H1 (cell line): Measurements from ENCODE around the gene SYNE4. TPM values are rescaled to one million over a fixed set of nuclear protein-coding genes. Genes with fewer than 3 reads are reported as not detected.

ENCODE experiments used
- GTF2F1 ChIP-seq: IDR thresholded peaks from 2 replicates; pipeline ENCODE4 v1.6.1; 2012; ENCODE audit warnings: low read depth, low read length, improper control_type of control experiment, borderline replicate concordance
- polyA plus RNA-seq, 7 experiments: library from polyadenylated mRNA; depleted of rRNA in 3 of 7; stranded (reverse) in 5 of 7; unstranded in 2 of 7; fragments of >200 nt in 5 of 7; fragments of 200-250 nt in 2 of 7; gene quantifications; 1 replicate in 5 of 7; 2 replicates in 1 of 7; 4 replicates in 1 of 7; pipeline versions ENCODE4 v1.2.1 to v1.2.3, GENCODE V29; 2011 to 2013; ENCODE audit warnings: missing spikeins in 2 of 7, mixed read lengths in 2 of 7
- total RNA-seq: library from RNA; stranded (reverse); fragmentation: NEBNext Ultra II Directional; extraction: Animal tissue kit (Norgen Biotek cat#: 25700); gene quantifications from 2 replicates; pipeline ENCODE4 v1.2.1, GENCODE V29; 2021
- TF ChIP-seq, protein P1 (sequence below): fragments of 300-600 bp; sonication (generic); IDR thresholded peaks from 2 replicates; pipeline ENCODE4 v1.7.1; 2012; ENCODE audit warnings: low read length, moderate library complexity, mild to moderate bottlenecking, inconsistent platforms; ENCODE audit not compliant: insufficient replicate concordance

SYNE4 gene
- total and polyA plus RNA-seq, 2 of the 8 experiments (the other 6 are each of a cell fraction or from before 2014, with no cell fraction given), result 20.8 to 22.6 TPM

DNA sequence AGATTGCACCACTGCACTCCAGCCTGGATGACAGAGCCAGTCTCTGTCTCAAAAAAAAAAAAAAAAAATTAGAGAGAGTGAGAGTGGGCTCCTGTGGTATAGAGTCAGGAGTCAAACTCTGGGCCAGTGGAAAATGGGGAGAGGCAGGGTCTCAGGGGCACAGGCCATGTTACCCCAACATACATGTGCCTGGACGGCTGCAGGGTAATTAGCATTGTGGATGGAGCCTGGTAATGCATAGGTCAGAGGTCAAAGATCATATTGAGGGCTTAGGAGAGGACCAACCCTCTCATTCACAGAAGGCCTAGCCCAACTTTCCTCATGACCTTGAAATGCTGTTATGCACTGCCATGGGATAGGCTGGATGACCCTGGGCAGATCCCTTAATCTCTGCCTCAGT is 16.9 kb upstream of the SYNE4 start (continued):
- TF ChIP-seq, protein P1, sequence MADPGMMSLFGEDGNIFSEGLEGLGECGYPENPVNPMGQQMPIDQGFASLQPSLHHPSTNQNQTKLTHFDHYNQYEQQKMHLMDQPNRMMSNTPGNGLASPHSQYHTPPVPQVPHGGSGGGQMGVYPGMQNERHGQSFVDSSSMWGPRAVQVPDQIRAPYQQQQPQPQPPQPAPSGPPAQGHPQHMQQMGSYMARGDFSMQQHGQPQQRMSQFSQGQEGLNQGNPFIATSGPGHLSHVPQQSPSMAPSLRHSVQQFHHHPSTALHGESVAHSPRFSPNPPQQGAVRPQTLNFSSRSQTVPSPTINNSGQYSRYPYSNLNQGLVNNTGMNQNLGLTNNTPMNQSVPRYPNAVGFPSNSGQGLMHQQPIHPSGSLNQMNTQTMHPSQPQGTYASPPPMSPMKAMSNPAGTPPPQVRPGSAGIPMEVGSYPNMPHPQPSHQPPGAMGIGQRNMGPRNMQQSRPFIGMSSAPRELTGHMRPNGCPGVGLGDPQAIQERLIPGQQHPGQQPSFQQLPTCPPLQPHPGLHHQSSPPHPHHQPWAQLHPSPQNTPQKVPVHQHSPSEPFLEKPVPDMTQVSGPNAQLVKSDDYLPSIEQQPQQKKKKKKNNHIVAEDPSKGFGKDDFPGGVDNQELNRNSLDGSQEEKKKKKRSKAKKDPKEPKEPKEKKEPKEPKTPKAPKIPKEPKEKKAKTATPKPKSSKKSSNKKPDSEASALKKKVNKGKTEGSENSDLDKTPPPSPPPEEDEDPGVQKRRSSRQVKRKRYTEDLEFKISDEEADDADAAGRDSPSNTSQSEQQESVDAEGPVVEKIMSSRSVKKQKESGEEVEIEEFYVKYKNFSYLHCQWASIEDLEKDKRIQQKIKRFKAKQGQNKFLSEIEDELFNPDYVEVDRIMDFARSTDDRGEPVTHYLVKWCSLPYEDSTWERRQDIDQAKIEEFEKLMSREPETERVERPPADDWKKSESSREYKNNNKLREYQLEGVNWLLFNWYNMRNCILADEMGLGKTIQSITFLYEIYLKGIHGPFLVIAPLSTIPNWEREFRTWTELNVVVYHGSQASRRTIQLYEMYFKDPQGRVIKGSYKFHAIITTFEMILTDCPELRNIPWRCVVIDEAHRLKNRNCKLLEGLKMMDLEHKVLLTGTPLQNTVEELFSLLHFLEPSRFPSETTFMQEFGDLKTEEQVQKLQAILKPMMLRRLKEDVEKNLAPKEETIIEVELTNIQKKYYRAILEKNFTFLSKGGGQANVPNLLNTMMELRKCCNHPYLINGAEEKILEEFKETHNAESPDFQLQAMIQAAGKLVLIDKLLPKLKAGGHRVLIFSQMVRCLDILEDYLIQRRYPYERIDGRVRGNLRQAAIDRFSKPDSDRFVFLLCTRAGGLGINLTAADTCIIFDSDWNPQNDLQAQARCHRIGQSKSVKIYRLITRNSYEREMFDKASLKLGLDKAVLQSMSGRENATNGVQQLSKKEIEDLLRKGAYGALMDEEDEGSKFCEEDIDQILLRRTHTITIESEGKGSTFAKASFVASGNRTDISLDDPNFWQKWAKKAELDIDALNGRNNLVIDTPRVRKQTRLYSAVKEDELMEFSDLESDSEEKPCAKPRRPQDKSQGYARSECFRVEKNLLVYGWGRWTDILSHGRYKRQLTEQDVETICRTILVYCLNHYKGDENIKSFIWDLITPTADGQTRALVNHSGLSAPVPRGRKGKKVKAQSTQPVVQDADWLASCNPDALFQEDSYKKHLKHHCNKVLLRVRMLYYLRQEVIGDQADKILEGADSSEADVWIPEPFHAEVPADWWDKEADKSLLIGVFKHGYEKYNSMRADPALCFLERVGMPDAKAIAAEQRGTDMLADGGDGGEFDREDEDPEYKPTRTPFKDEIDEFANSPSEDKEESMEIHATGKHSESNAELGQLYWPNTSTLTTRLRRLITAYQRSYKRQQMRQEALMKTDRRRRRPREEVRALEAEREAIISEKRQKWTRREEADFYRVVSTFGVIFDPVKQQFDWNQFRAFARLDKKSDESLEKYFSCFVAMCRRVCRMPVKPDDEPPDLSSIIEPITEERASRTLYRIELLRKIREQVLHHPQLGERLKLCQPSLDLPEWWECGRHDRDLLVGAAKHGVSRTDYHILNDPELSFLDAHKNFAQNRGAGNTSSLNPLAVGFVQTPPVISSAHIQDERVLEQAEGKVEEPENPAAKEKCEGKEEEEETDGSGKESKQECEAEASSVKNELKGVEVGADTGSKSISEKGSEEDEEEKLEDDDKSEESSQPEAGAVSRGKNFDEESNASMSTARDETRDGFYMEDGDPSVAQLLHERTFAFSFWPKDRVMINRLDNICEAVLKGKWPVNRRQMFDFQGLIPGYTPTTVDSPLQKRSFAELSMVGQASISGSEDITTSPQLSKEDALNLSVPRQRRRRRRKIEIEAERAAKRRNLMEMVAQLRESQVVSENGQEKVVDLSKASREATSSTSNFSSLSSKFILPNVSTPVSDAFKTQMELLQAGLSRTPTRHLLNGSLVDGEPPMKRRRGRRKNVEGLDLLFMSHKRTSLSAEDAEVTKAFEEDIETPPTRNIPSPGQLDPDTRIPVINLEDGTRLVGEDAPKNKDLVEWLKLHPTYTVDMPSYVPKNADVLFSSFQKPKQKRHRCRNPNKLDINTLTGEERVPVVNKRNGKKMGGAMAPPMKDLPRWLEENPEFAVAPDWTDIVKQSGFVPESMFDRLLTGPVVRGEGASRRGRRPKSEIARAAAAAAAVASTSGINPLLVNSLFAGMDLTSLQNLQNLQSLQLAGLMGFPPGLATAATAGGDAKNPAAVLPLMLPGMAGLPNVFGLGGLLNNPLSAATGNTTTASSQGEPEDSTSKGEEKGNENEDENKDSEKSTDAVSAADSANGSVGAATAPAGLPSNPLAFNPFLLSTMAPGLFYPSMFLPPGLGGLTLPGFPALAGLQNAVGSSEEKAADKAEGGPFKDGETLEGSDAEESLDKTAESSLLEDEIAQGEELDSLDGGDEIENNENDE, result no peak
- TF ChIP-seq GTF2F1, result no peak
